Neutrophil (primary cell): ENCODE measurements around the gene CSF2.

ENCODE experiments used
- H3K27ac ChIP-seq: fragments of 200-600 bp; sonication (generic); 2 replicates; pipeline ENCODE4 v1.5.1; 2016; ENCODE audit warnings: mild to moderate bottlenecking, moderate library complexity
- H3K27me3 ChIP-seq: fragments of 200-600 bp; sonication (generic); 2 replicates; pipeline ENCODE4 v1.6.0; 2016; ENCODE audit warnings: mild to moderate bottlenecking
- H3K36me3 ChIP-seq: fragments of 200-600 bp; sonication (generic); 2 replicates; pipeline ENCODE4 v1.5.1; 2017
- H3K4me1 ChIP-seq, 2 experiments: fragments of 200-600 bp in 1 of 2; sonication (generic) in 1 of 2; 1 replicate in 1 of 2; 2 replicates in 1 of 2; pipeline versions ENCODE4 v1.5.1 to v1.6.1; 2013 to 2016; ENCODE audit warnings: low read depth in 1 of 2, low read length in 1 of 2, mild to moderate bottlenecking in 1 of 2, moderate library complexity in 1 of 2; ENCODE audit not compliant: control insufficient read depth in 1 of 2, insufficient read depth in 1 of 2
- H3K4me3 ChIP-seq, 2 experiments: fragments of 200-600 bp in 1 of 2; sonication (generic) in 1 of 2; 1 replicate in 1 of 2; 2 replicates in 1 of 2; pipeline ENCODE4 v1.5.1; 2013 to 2016; ENCODE audit warnings: low read depth in 1 of 2, low read length in 1 of 2, mild to moderate bottlenecking in 1 of 2, moderate library complexity in 1 of 2
- H3K9me3 ChIP-seq: fragments of 200-600 bp; sonication (generic); 2 replicates; pipeline ENCODE4 v1.5.1; 2016
- CTCF ChIP-seq: fragments of 200-600 bp; sonication (generic); IDR thresholded peaks from 2 replicates; pipeline ENCODE4 v1.5.1; 2016; ENCODE audit warnings: antibody characterized with exemption

The CSF2 gene

GRCh38 chr5:132087176-132087575 lies 13.6 kb downstream of the CSF2 start:
- TF ChIP-seq CTCF = no peak
- H3K4me3 ChIP-seq = no peak overlapping the region
- H3K27me3 ChIP-seq = no peaks in the 10 kb centered on the region
- no peaks in the 10 kb centered on the region for H3K9me3 ChIP-seq
- H3K4me1 ChIP-seq = peaks cover 0 to 6% of the 10 kb centered on the region in 2 experiments
- no peaks in the 10 kb centered on the region for H3K36me3 ChIP-seq
- no peak overlapping the region for H3K27ac ChIP-seq

GRCh38 chr5:132087661-132088060 lies 14.1 kb downstream of the CSF2 start:
- Histone ChIP-seq H3K9me3 (no peaks in the 10 kb centered on the region), H3K4me3 (no peak overlapping the region), H3K27me3 (no peaks in the 10 kb centered on the region), H3K36me3 (no peaks in the 10 kb centered on the region), H3K27ac (no peak overlapping the region), H3K4me1 (peaks cover 0 to 6% of the 10 kb centered on the region in 2 experiments)
- TF ChIP-seq CTCF = no peak

- no peak overlapping the region for H3K4me3 ChIP-seq
- H3K27ac ChIP-seq = no peak overlapping the region
- no peak for TF ChIP-seq CTCF
- peaks cover 0 to 6% of the 10 kb centered on the region in 2 experiments for H3K4me1 ChIP-seq
- H3K36me3 ChIP-seq = no peaks in the 10 kb centered on the region
- no peaks in the 10 kb centered on the region for H3K9me3 ChIP-seq
- H3K27me3 ChIP-seq = peaks cover 11% of the 10 kb centered on the region
Measured at GRCh38 chr5:132089363-132089762, 15.8 kb downstream of the CSF2 start.

- Histone ChIP-seq H3K36me3 (no peaks in the 10 kb centered on the region), H3K27ac (no peak overlapping the region), H3K4me3 (no peak overlapping the region), H3K9me3 (no peaks in the 10 kb centered on the region), H3K27me3 (peaks cover 14% of the 10 kb centered on the region), H3K4me1 (peaks cover 0 to 6% of the 10 kb centered on the region in 2 experiments)
- no peak for TF ChIP-seq CTCF
Measured at GRCh38 chr5:132090107-132090506, 16.5 kb downstream of the CSF2 start.

- no peak for TF ChIP-seq CTCF
Measured at GRCh38 chr5:132093271-132093670, 19.7 kb downstream of the CSF2 start.

More at GRCh38 chr5:132093271-132093670, 19.7 kb downstream of the CSF2 start:
- Histone ChIP-seq H3K9me3 (no peaks in the 10 kb centered on the region), H3K27ac (no peak overlapping the region), H3K4me3 (no peak overlapping the region), H3K4me1 (peaks cover 0 to 6% of the 10 kb centered on the region in 2 experiments), H3K36me3 (no peaks in the 10 kb centered on the region), H3K27me3 (peaks cover 21% of the 10 kb centered on the region)
